PFSK-1 (cell line): ENCODE measurements around the gene SLC25A41.

ENCODE experiments used
- FOXP2 ChIP-seq: optimal IDR thresholded peaks from 2 replicates; pipeline ENCODE3; 2011; ENCODE audit warnings: borderline replicate concordance, control low read depth, inconsistent platforms; ENCODE audit not compliant: insufficient read depth; ENCODE audit errors: extremely low read length, extremely low read depth
- POLR2AphosphoS5 ChIP-seq: IDR thresholded peaks from 2 replicates; pipeline ENCODE4 v1.6.1; 2012; ENCODE audit warnings: low read depth, mild to moderate bottlenecking, control low read depth, low read length, moderate library complexity

GRCh38 chr19:6458695-6459261 is 25.2 kb upstream of the SLC25A41 start:
- TF ChIP-seq POLR2AphosphoS5 = no peak
- TF ChIP-seq FOXP2 = no peak
